GM12878 (cell line): ENCODE measurements around the gene PIEZO2. TPM values are rescaled to one million over a fixed set of nuclear protein-coding genes. Genes with fewer than 3 reads are reported as not detected.

Source experiments
- ATAC-seq: fragments of 200-7000 bp; cut with Tn5 transposase; 3 replicates; pipeline ENCODE4 v1.9.1; 2020; ENCODE audit warnings: mild to moderate bottlenecking, moderate library complexity
- BruUV-seq: library from RNA; stranded (reverse); fragments of 400-500 nt; replicated peaks from 2 replicates; lab custom pipeline; 2021; lab: Mats Ljungman, UMichigan
- CTCF ChIA-PET: fragments of 300-600 bp; sonication (Branson Sonifier 250); formaldehyde crosslinking; extraction: SDS; loops from one replicate; lab custom pipeline; 2021; ENCODE audit warnings: inconsistent platforms; lab: Yijun Ruan, JAX
- POLR2A ChIA-PET: fragments of 350-600 bp; formaldehyde crosslinking; extraction: SDS; loops from one replicate; lab custom pipeline; 2021; ENCODE audit warnings: inconsistent platforms; lab: Charles Lee
- RAD21 ChIA-PET: fragments of 300-600 bp; sonication (Branson Sonifier 250); formaldehyde crosslinking; loops from one replicate; lab custom pipeline; 2023; ENCODE audit warnings: antibody characterized with exemption; ENCODE audit not compliant: unreplicated experiment; lab: Charles Lee
- SMC1A ChIA-PET: fragments of 300-600 bp; sonication (Branson Sonifier 250); formaldehyde crosslinking; loops from one replicate; lab custom pipeline; 2023; ENCODE audit not compliant: unreplicated experiment, uncharacterized antibody; lab: Charles Lee
- DNase-seq: peaks from one replicate; pipeline ENCODE4 v3.0.0-alpha.2; 2011; ENCODE audit warnings: low read depth, low spot score
- FAIRE-seq: peaks from 3 replicates; lab custom pipeline; 2011; peaks lifted over from hg19 to GRCh38; lab: Jason Lieb, UNC
- H2AFZ ChIP-seq: 2 replicates; pipeline ENCODE4 v1.6.0; 2011; ENCODE audit warnings: low read depth, low read length, control low read depth; ENCODE audit not compliant: control insufficient read depth
- H3K27ac ChIP-seq: 2 replicates; pipeline ENCODE4 v1.5.1; 2011; ENCODE audit warnings: control low read depth; ENCODE audit not compliant: control insufficient read depth, insufficient read depth
- H3K27me3 ChIP-seq, 2 experiments: replicated peaks in 1 of 2; 2 replicates each; pipeline versions ENCODE4 v1.6.0 to v1.6.1; 2011; ENCODE audit warnings: low read length in 1 of 2; ENCODE audit not compliant: control insufficient read depth in 2 of 2, insufficient read depth in 2 of 2
- H3K36me3 ChIP-seq, 2 experiments: 2 replicates each; pipeline ENCODE4 v1.5.1; 2011; ENCODE audit warnings: low read length in 1 of 2; ENCODE audit not compliant: control insufficient read depth in 2 of 2, insufficient read depth in 2 of 2
- H3K4me1 ChIP-seq: 2 replicates; pipeline ENCODE4 v1.6.1; 2011; ENCODE audit warnings: mild to moderate bottlenecking, low read length, moderate library complexity, mixed read lengths; ENCODE audit not compliant: control insufficient read depth, insufficient read depth
- H3K4me2 ChIP-seq: 2 replicates; pipeline ENCODE4 v1.6.0; 2011; ENCODE audit warnings: control low read depth; ENCODE audit not compliant: control insufficient read depth, insufficient read depth
- H3K4me3 ChIP-seq: fragments of 200-600 bp; sonication (generic); 2 replicates; pipeline ENCODE4 v1.5.1; 2016
- H3K79me2 ChIP-seq: 2 replicates; pipeline ENCODE4 v1.6.0; 2011; ENCODE audit warnings: low read length; ENCODE audit not compliant: control insufficient read depth, insufficient read depth
- H3K9ac ChIP-seq: 2 replicates; pipeline ENCODE4 v1.8.0; 2011; ENCODE audit warnings: low read length, control low read depth, mixed read lengths; ENCODE audit not compliant: control insufficient read depth, insufficient read depth
- H3K9me3 ChIP-seq: replicated peaks from 3 replicates; pipeline ENCODE4 v1.5.1; 2011; ENCODE audit warnings: mild to moderate bottlenecking, low read length; ENCODE audit not compliant: control insufficient read depth, insufficient read depth
- H4K20me1 ChIP-seq: 2 replicates; pipeline ENCODE4 v1.6.0; 2011; ENCODE audit not compliant: control insufficient read depth, insufficient read depth
- ATF3 ChIP-seq: IDR thresholded peaks from 2 replicates; pipeline ENCODE4 v1.6.1; 2011; ENCODE audit warnings: low read depth, mild to moderate bottlenecking, low read length, moderate library complexity, borderline replicate concordance; ENCODE audit errors: extremely low read depth
- BACH1 ChIP-seq: fragments of 450-650 bp; IDR thresholded peaks from 2 replicates; pipeline ENCODE4 v1.6.1; 2017; ENCODE audit warnings: mild to moderate bottlenecking, borderline replicate concordance
- IKZF1 ChIP-seq: fragments of 450-650 bp; conservative IDR thresholded peaks from 2 replicates; pipeline ENCODE4 v1.6.1; 2017; ENCODE audit warnings: antibody characterized with exemption, mild to moderate bottlenecking
- LARP7 ChIP-seq: fragments of 450-650 bp; IDR thresholded peaks from 2 replicates; pipeline ENCODE4 v1.6.1; 2017; ENCODE audit warnings: mild to moderate bottlenecking
- NBN ChIP-seq: fragments of 450-650 bp; IDR thresholded peaks from 2 replicates; pipeline ENCODE4 v1.6.1; 2016
- NFIC ChIP-seq: IDR thresholded peaks from 2 replicates; pipeline ENCODE4 v1.6.1; 2012; ENCODE audit warnings: low read depth, mild to moderate bottlenecking, inconsistent platforms, low read length, moderate library complexity
- NFYB ChIP-seq: IDR thresholded peaks from 2 replicates; pipeline ENCODE4 v1.6.1; 2011; ENCODE audit warnings: low read depth, mild to moderate bottlenecking, low read length, improper control_type of control experiment, moderate library complexity; ENCODE audit not compliant: insufficient read depth
- POLR2AphosphoS5 ChIP-seq: IDR thresholded peaks from 2 replicates; pipeline ENCODE4 v1.6.1; 2011; ENCODE audit warnings: mild to moderate bottlenecking, low read length, inconsistent platforms
- SMAD1 ChIP-seq: fragments of 450-650 bp; IDR thresholded peaks from 2 replicates; pipeline ENCODE4 v1.6.1; 2018; ENCODE audit warnings: mild to moderate bottlenecking, low read depth; ENCODE audit not compliant: partially characterized antibody
- SREBF2 ChIP-seq: IDR thresholded peaks from 2 replicates; pipeline ENCODE4 v1.6.1; 2012; ENCODE audit warnings: mild to moderate bottlenecking, low read length
- TCF7 ChIP-seq: IDR thresholded peaks from 2 replicates; pipeline ENCODE4 v1.6.1; 2014; ENCODE audit warnings: antibody characterized with exemption, borderline replicate concordance
- ZNF622 ChIP-seq: fragments of 450-650 bp; IDR thresholded peaks from 2 replicates; pipeline ENCODE4 v1.6.1; 2017; ENCODE audit warnings: mild to moderate bottlenecking, inconsistent platforms
- ZSCAN29 ChIP-seq: fragments of 450-650 bp; IDR thresholded peaks from 2 replicates; pipeline ENCODE4 v1.6.1; 2017; ENCODE audit warnings: mild to moderate bottlenecking, moderate library complexity
- WGBS: methylation state at CpG from one replicate; pipeline ENCODE4 v1.1.6; 2016; ENCODE audit warnings: low lambda C conversion rate; ENCODE audit not compliant: insufficient replicate concordance, insufficient coverage; ENCODE audit errors: missing lambda C conversion rate; 5-methylcytosine and 5-hydroxymethylcytosine counted together
- in situ Hi-C: fragments of 300-500 bp; cut with MboI; formaldehyde crosslinking; loops from 9 replicates; pipeline ENCODE4 v1.14.3; 2018; ENCODE audit warnings: mixed read lengths
- intact Hi-C: fragments of 100-400 bp; cut with micrococcal nuclease; formaldehyde crosslinking; loops from one replicate; pipeline ENCODE4 v1.14.2; 2022; ENCODE audit not compliant: unreplicated experiment
- polyA plus RNA-seq, 11 experiments: library from polyadenylated mRNA; depleted of rRNA in 4 of 11; unstranded in 6 of 11; stranded (reverse) in 5 of 11; fragments of >200 nt; fragmentation: Nextera tagmentation in 4 of 11; fragmentation: Illumina TruSeq in 1 of 11; extraction: Ambion mirVana in 4 of 11; extraction: Trizol in 1 of 11; gene quantifications; 1 replicate in 1 of 11; 2 replicates in 10 of 11; pipeline versions ENCODE4 v1.2.1 to v1.2.3, GENCODE V29; 2011 to 2016; ENCODE audit warnings: inconsistent platforms in 2 of 11, missing spikeins in 2 of 11, low read depth in 1 of 11
- total RNA-seq, 4 experiments: library from RNA; depleted of rRNA in 3 of 4; stranded (reverse); fragments of >200 nt in 3 of 4; fragmentation: Illumina TruSeq in 1 of 4; extraction: Trizol in 1 of 4; gene quantifications; 2 replicates each; pipeline versions ENCODE4 v1.2.1 to v1.2.3, GENCODE V29; 2013 to 2021
- TF ChIP-seq, protein P1 (sequence below): fragments of 450-650 bp; IDR thresholded peaks from 2 replicates; pipeline ENCODE4 v1.6.1; 2017; ENCODE audit warnings: antibody characterized with exemption, mild to moderate bottlenecking, moderate library complexity

The PIEZO2 gene
- total and polyA plus RNA-seq, 10 of the 15 experiments (the other 5 are each of a cell fraction or from before 2014, with no cell fraction given) = 6.7 to 42.3 (median 27.4) TPM

DNA sequence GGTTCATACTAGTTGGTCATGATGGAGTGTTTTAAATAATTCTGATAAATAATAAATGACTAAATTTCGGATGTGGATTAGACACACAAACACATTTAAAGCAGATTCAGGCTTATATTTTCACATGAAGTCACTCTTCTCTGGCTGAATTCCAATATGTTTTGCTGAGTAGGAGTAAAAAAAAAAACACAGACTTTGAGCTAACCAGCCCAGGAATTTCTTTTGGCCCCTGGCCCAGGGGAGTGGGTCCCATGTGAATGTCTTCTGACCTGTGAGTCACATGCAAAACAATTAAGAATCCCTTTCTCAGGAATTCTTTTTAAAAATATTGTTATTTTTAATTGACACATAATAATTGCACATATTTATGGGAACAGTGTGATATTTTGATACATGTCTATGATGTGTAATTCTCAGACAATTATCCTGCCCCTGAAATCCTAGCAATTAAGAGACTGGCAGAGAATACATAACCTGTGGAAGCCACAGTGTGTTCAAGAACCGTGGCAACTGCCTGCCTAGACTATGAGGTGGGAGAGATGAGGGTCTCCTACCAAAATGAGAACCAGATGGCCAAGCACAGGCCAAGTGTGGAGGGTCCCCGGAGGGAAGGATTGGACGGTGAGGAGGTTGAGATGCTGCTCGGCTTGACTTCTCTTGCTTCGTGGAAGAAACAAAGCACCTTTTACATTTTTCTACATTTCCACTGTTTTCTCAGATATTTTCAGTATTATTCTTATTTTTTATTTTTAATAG lies 236.4 kb downstream of the PIEZO2 start:
- Histone ChIP-seq H3K79me2 (no peaks in the 10 kb centered on the region; the same call in 1 of the 2 replicates), H3K9ac (no peak overlapping the region), H3K36me3 (peaks cover 0 to 11% of the 10 kb centered on the region in 2 experiments; a peak in 2 of 4 replicates), H3K9me3 (peaks cover 7% of the 10 kb centered on the region; the same call in 2 of the 3 replicates), H2AFZ (no peak overlapping the region), H3K4me2 (no peak overlapping the region), H4K20me1 (no peaks in the 10 kb centered on the region), H3K27ac (no peak overlapping the region), H3K27me3 (no peaks in the 10 kb centered on the region), H3K4me1 (no peaks in the 10 kb centered on the region)
- ATAC-seq = no peak
- SMC1A ChIA-PET = no interaction called here
- no TSS peak for BruUV-seq
- intact Hi-C loops = no loop called here
- TF ChIP-seq NFYB (no peak), BACH1 (no peak), LARP7 (no peak), ZSCAN29 (no peak)
- TF ChIP-seq, all 136 proteins: peak for 0
- 93% methylated on average over 6 of the region's 6 CpGs for WGBS
- POLR2A ChIA-PET = no interaction called here
- CTCF ChIA-PET = no interaction called here
- FAIRE-seq (no peak), DNase-seq (no peak)
- RAD21 ChIA-PET = no interaction called here
- H3K4me3 ChIP-seq = no peak overlapping the region
- in situ Hi-C loops = no loop called here

GRCh38 chr18:10909724-10910123 lies 239.6 kb downstream of the PIEZO2 start:
- ATAC-seq = no peak
- peaks cover 0 to 13% of the 10 kb centered on the region in 2 experiments; a peak in 1 of 4 replicates for H3K36me3 ChIP-seq
- H2AFZ ChIP-seq = no peak overlapping the region
- in situ Hi-C loops (no loop called here), intact Hi-C loops (no loop called here)
- RAD21 ChIA-PET = no interaction called here
- 84% methylated on average over 4 of the region's 4 CpGs for WGBS
- POLR2A ChIA-PET = no interaction called here
- no peaks in the 10 kb centered on the region for H4K20me1 ChIP-seq
- no peaks in the 10 kb centered on the region for H3K79me2 ChIP-seq
- SMC1A ChIA-PET = interaction anchor here (0.9 to 1.9 kb wide), 6 partner anchors 10 to 126 kb away, joined by 3 to 12 read pairs (median 4); no protein-coding TSS in a partner anchor
- no peaks in the 10 kb centered on the region; the same call in 2 of the 3 replicates for H3K9me3 ChIP-seq
- TSS peak; percentile 28 for BruUV-seq
- no peak overlapping the region for H3K9ac ChIP-seq
- no peak overlapping the region for H3K27ac ChIP-seq
- H3K4me3 ChIP-seq = no peak overlapping the region
- H3K27me3 ChIP-seq = no peaks in the 10 kb centered on the region
- DNase-seq = no peak
- FAIRE-seq = no peak
- CTCF ChIA-PET = interaction anchor here (0.7 to 1.5 kb wide), 6 partner anchors 16 to 132 kb away, joined by 3 to 4 read pairs (median 3); no protein-coding TSS in a partner anchor
- no peak overlapping the region for H3K4me2 ChIP-seq
- no peaks in the 10 kb centered on the region for H3K4me1 ChIP-seq
- TF ChIP-seq ATF3 (no peak), TCF7 (no peak), SREBF2 (no peak), POLR2AphosphoS5 (no peak), NFIC (no peak), IKZF1 (no peak), SMAD1 (no peak), ZNF622 (no peak), NBN (no peak)
- TF ChIP-seq, protein P1, sequence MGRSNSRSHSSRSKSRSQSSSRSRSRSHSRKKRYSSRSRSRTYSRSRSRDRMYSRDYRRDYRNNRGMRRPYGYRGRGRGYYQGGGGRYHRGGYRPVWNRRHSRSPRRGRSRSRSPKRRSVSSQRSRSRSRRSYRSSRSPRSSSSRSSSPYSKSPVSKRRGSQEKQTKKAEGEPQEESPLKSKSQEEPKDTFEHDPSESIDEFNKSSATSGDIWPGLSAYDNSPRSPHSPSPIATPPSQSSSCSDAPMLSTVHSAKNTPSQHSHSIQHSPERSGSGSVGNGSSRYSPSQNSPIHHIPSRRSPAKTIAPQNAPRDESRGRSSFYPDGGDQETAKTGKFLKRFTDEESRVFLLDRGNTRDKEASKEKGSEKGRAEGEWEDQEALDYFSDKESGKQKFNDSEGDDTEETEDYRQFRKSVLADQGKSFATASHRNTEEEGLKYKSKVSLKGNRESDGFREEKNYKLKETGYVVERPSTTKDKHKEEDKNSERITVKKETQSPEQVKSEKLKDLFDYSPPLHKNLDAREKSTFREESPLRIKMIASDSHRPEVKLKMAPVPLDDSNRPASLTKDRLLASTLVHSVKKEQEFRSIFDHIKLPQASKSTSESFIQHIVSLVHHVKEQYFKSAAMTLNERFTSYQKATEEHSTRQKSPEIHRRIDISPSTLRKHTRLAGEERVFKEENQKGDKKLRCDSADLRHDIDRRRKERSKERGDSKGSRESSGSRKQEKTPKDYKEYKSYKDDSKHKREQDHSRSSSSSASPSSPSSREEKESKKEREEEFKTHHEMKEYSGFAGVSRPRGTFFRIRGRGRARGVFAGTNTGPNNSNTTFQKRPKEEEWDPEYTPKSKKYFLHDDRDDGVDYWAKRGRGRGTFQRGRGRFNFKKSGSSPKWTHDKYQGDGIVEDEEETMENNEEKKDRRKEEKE = no peak
